ENCODE data around the gene PPIE.

Gene PPIE

DNA sequence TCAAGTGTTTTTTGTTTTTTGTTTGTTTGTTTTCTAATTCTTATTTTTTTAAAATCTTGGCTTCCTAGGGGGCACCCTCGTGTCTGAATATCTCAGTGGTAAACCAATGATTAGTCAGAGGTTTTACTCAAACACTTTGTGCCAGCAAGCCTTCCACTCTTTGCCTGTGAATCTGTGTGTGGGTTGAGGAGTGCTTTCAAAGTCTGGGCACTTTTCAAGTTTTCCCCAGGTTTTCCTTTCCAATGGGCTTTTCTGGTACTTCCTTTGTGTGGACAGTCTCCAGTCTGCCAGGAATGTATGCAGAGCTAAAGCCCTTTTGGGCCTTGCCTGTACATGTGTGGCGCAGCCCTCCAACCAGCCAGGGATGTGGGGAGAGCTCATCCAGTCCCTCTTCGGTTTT, 9.7 kb upstream of the PPIE start:
- Histone ChIP-seq H3K4me1 (peaks cover 0 to 4% (median 0%) of the 10 kb centered on the region in 4 donors), H3K4me3 (no peak overlapping the region), H3K9me3 (no peaks in the 10 kb centered on the region), H3K27ac (no peak overlapping the region), H3K27me3 (peaks cover 0 to 37% of the 10 kb centered on the region in 2 donors), H3K36me3 (no peaks in the 10 kb centered on the region)
- no peak for DNase-seq
- TF ChIP-seq, protein P1, sequence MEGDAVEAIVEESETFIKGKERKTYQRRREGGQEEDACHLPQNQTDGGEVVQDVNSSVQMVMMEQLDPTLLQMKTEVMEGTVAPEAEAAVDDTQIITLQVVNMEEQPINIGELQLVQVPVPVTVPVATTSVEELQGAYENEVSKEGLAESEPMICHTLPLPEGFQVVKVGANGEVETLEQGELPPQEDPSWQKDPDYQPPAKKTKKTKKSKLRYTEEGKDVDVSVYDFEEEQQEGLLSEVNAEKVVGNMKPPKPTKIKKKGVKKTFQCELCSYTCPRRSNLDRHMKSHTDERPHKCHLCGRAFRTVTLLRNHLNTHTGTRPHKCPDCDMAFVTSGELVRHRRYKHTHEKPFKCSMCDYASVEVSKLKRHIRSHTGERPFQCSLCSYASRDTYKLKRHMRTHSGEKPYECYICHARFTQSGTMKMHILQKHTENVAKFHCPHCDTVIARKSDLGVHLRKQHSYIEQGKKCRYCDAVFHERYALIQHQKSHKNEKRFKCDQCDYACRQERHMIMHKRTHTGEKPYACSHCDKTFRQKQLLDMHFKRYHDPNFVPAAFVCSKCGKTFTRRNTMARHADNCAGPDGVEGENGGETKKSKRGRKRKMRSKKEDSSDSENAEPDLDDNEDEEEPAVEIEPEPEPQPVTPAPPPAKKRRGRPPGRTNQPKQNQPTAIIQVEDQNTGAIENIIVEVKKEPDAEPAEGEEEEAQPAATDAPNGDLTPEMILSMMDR (IDR thresholded peaks at IDR 0.05) = no peak
- intact Hi-C loops (cut with DNase I; ENCODE audit: low total_unique reads) = no loop called here

DNA sequence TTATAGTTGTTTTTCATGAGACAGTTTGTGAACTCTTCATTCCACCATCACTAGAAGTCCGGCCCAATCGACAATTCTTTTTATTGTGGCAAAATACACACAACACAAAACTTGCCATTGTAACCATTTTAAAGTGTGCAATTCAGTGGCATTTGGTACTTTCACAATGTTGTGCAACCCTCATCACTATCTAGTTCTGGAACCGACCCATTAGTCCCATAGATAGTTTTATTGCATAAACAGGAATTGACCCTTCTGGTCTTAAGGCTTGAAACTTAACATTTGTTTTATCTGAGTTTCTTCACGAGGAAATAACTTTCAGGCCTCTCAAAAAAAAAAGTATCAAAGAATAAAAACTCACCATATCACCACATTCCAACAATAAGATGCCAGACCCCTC, 8.8 kb upstream of the PPIE start:
- Histone ChIP-seq H3K36me3 (no peaks in the 10 kb centered on the region), H3K9me3 (no peaks in the 10 kb centered on the region), H3K4me3 (no peak overlapping the region), H3K27me3 (peaks cover 0 to 38% of the 10 kb centered on the region in 2 donors), H3K27ac (no peak overlapping the region), H3K4me1 (peaks cover 0 to 4% (median 0%) of the 10 kb centered on the region in 4 donors)
- TF ChIP-seq, protein P1 (IDR thresholded peaks at IDR 0.05) = no peak
- intact Hi-C loops (cut with DNase I; ENCODE audit: low total_unique reads) = no loop called here
- DNase-seq = no peak

DNA sequence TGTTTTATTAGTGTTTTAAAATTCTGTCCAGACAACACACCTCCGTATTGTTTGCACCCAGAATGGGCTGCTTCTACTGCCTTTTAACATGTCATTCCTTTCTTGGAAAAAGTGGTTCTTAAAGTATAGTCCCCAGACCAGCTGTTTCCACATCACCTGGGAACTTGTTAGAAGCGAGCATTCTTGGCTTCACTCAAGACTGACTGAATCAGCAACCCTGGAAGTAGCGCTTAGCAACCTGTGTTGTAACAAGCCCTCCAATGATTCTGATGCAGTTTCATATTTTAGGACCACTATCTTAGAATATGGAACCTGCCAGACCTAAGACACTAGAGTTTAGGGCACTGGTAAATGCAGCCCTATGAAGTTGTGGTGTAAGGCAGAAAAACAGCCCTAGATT, 6.0 kb upstream of the PPIE start:
- Histone ChIP-seq H3K4me1 (peaks cover 0 to 4% (median 0%) of the 10 kb centered on the region in 4 donors), H3K36me3 (no peaks in the 10 kb centered on the region), H3K4me3 (no peak overlapping the region), H3K27me3 (peaks cover 0 to 48% of the 10 kb centered on the region in 2 donors), H3K27ac (no peak overlapping the region), H3K9me3 (no peaks in the 10 kb centered on the region)
- TF ChIP-seq, protein P1 (IDR thresholded peaks at IDR 0.05) = no peak
- intact Hi-C loops (cut with DNase I; ENCODE audit: low total_unique reads) = no loop called here
- no peak for DNase-seq

DNA sequence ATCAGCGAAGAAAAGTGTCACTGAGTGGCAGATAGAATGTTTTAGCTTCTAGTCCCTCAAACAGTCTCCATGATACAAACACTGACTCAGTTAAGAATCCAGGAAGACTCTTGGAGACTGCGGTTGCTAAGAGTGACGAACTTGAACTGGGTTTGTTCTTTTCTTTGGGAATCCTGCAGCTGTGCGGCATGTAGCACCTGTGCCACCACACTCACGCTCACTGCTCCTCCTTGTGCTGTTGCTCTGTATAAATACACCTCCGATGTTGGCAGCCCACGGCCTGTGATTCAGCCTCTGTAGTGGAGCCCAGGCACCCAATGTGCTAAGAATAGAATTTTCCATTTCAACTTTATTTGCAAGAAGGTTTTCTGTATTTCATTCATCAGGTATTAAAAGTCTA, 5.5 kb upstream of the PPIE start:
- Histone ChIP-seq H3K27ac (no peak overlapping the region), H3K4me3 (no peak overlapping the region), H3K9me3 (no peaks in the 10 kb centered on the region), H3K36me3 (no peaks in the 10 kb centered on the region), H3K27me3 (peaks cover 0 to 43% of the 10 kb centered on the region in 2 donors), H3K4me1 (peaks cover 0 to 4% (median 0%) of the 10 kb centered on the region in 4 donors)
- TF ChIP-seq, protein P1 (IDR thresholded peaks at IDR 0.05) = no peak
- intact Hi-C loops (cut with DNase I; ENCODE audit: low total_unique reads) = no loop called here
- DNase-seq = no peak

DNA sequence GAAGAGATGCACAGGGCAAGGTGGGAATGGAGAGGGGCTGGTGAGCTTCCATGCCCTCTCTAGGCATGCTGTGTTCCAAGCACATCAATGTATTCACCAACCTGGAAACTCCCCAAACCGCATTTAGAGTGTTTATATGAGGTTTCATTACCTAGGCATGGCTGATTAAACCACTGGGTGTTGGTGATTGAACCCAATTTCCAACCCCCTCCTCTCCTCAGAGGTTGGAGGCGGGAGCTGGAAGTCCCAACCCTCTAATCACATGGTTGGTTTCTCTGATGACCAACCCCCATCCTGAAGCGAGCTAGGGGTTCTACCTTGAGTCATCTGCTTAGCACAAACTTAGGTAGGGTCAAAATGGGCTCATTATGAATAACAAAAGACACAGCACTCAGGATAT, 3.0 kb upstream of the PPIE start:
- TF ChIP-seq, protein P1 (IDR thresholded peaks at IDR 0.05) = no peak
- H3K4me3 ChIP-seq = no peak overlapping the region
- no peak overlapping the region for H3K27ac ChIP-seq
- H3K27me3 ChIP-seq = peaks cover 0 to 29% of the 10 kb centered on the region in 2 donors
- DNase-seq = no peak
- intact Hi-C loops (cut with DNase I; ENCODE audit: low total_unique reads) = no loop called here
- H3K9me3 ChIP-seq = no peaks in the 10 kb centered on the region
- H3K4me1 ChIP-seq = peaks cover 0 to 20% (median 10%) of the 10 kb centered on the region in 4 donors
- peaks cover 0 to 6% (median 6%) of the 10 kb centered on the region in 3 donors for H3K36me3 ChIP-seq

Data from tibial artery (tissue), 4 donors.